K562 (cell line): ENCODE data around the gene BDNF. TPM values are rescaled to one million over a fixed set of nuclear protein-coding genes. Genes with fewer than 3 reads are reported as not detected.

Experiments
- ATAC-seq: fragments of 200-7000 bp; cut with Tn5 transposase; 3 replicates; pipeline ENCODE4 v1.9.1; 2020; ENCODE audit warnings: moderate library complexity
- BruUV-seq: library from RNA; stranded (reverse); fragments of 400-500 nt; replicated peaks from 2 replicates; lab custom pipeline; 2021; lab: Mats Ljungman, UMichigan
- CTCF ChIA-PET: fragments of 300-600 bp; formaldehyde crosslinking; extraction: SDS; loops from one replicate; lab custom pipeline; 2021; ENCODE audit warnings: low intra/inter-chr PET ratio; lab: Yijun Ruan, JAX
- POLR2A ChIA-PET: fragments of 300-600, 350-650 bp; sonication (Branson Sonifier 250); formaldehyde crosslinking; extraction: SDS; loops from one replicate; lab custom pipeline; 2021; ENCODE audit warnings: antibody characterized with exemption, inconsistent platforms; lab: Yijun Ruan, JAX
- DNase-seq, 4 experiments: peaks; one replicate each; pipeline versions ENCODE4 v3.0.0 to v3.0.0-alpha.2; 2011 to 2018; ENCODE audit warnings: low spot score in 3 of 4, mixed read lengths in 3 of 4; ENCODE audit errors: extremely low read depth in 1 of 4
- FAIRE-seq: peaks from 2 replicates; lab custom pipeline; 2011; peaks lifted over from hg19 to GRCh38; lab: Jason Lieb, UNC
- H2AFZ ChIP-seq: 2 replicates; pipeline ENCODE4 v1.6.0; 2011; ENCODE audit warnings: low read depth, low read length, control low read depth, inconsistent platforms
- H3K27ac ChIP-seq: fragments of 200-600 bp; 3 replicates; pipeline ENCODE4 v1.8.0; 2011; ENCODE audit warnings: low read depth, mild to moderate bottlenecking, control low read depth, inconsistent platforms, low read length, moderate library complexity, mixed read lengths; ENCODE audit errors: extremely low read depth
- H3K27me3 ChIP-seq, 2 experiments: fragments of 300-600 bp in 1 of 2; 2 replicates in 1 of 2; 3 replicates in 1 of 2; pipeline versions ENCODE4 v1.6.0 to v1.8.0; 2011; ENCODE audit warnings: inconsistent platforms in 2 of 2, low read length in 2 of 2, mild to moderate bottlenecking in 1 of 2, mixed read lengths in 1 of 2, moderate library complexity in 1 of 2; ENCODE audit not compliant: control insufficient read depth in 2 of 2, insufficient read depth in 2 of 2
- H3K36me3 ChIP-seq: fragments of 300-600 bp; 3 replicates; pipeline ENCODE4 v1.8.0; 2011; ENCODE audit warnings: mild to moderate bottlenecking, low read length, inconsistent platforms; ENCODE audit not compliant: control insufficient read depth, insufficient read depth
- H3K4me1 ChIP-seq, 2 experiments: fragments of 200-600 bp in 1 of 2; replicated peaks in 1 of 2; 2 replicates in 1 of 2; 3 replicates in 1 of 2; pipeline versions ENCODE4 v1.5.1 to v1.8.0; 2011; ENCODE audit warnings: inconsistent platforms in 2 of 2, low read length in 2 of 2, mild to moderate bottlenecking in 1 of 2, mixed read lengths in 1 of 2, moderate library complexity in 1 of 2; ENCODE audit not compliant: control insufficient read depth in 2 of 2, insufficient read depth in 2 of 2
- H3K4me2 ChIP-seq: 2 replicates; pipeline ENCODE4 v1.6.1; 2011; ENCODE audit warnings: low read length, control low read depth, inconsistent platforms, mixed read lengths; ENCODE audit not compliant: insufficient read depth
- H3K4me3 ChIP-seq: fragments of 200-600 bp; sonication (generic), shearing (Covaris generic); 2 replicates; pipeline ENCODE4 v1.5.1; 2016; ENCODE audit warnings: control low read depth, inconsistent platforms
- H3K79me2 ChIP-seq: fragments of 200-600 bp; 3 replicates; pipeline ENCODE4 v1.8.0; 2011; ENCODE audit warnings: low read length, inconsistent platforms; ENCODE audit not compliant: control insufficient read depth, insufficient read depth
- H3K9ac ChIP-seq, 2 experiments: 2 replicates each; pipeline versions ENCODE4 v1.6.0 to v1.6.1; 2011; ENCODE audit warnings: low read depth in 2 of 2, low read length in 2 of 2, control low read depth in 1 of 2, inconsistent platforms in 1 of 2, mild to moderate bottlenecking in 1 of 2, mixed read lengths in 1 of 2; ENCODE audit not compliant: insufficient read depth in 1 of 2
- H3K9me1 ChIP-seq: one replicate; pipeline ENCODE4 v1.6.0; 2011; ENCODE audit warnings: inconsistent platforms, mild to moderate bottlenecking, low read length, moderate library complexity; ENCODE audit not compliant: control insufficient read depth, insufficient read depth
- H3K9me3 ChIP-seq: replicated peaks from 2 replicates; pipeline ENCODE4 v1.5.1; 2011; ENCODE audit warnings: low read depth, low read length, inconsistent platforms; ENCODE audit not compliant: control insufficient read depth, insufficient read depth
- H4K20me1 ChIP-seq: replicated peaks from 2 replicates; pipeline ENCODE4 v1.6.1; 2011; ENCODE audit warnings: low read length, inconsistent platforms, mixed read lengths; ENCODE audit not compliant: control insufficient read depth, insufficient read depth
- ARHGAP35 ChIP-seq: fragments of 450-650 bp; IDR thresholded peaks from 2 replicates; pipeline ENCODE4 v1.6.1; 2018; ENCODE audit not compliant: partially characterized antibody
- BHLHE40 ChIP-seq: IDR thresholded peaks from 2 replicates; pipeline ENCODE4 v1.6.1; 2011; ENCODE audit warnings: low read length, improper control_type of control experiment
- CBX2 ChIP-seq: fragments of 200-600 bp; sonication (generic); IDR thresholded peaks from one replicate; pipeline ENCODE4 v1.6.1; 2012; ENCODE audit warnings: mild to moderate bottlenecking, low read length, inconsistent platforms; ENCODE audit not compliant: insufficient read depth, poor library complexity, severe bottlenecking
- CGGBP1 ChIP-seq: fragments of 250-450 bp; sonication (Bioruptor Pico); IDR thresholded peaks from 2 replicates; pipeline ENCODE4 v1.9.0; 2021; ENCODE audit warnings: mild to moderate bottlenecking
- CREM ChIP-seq: IDR thresholded peaks from 2 replicates; pipeline ENCODE4 v1.6.1; 2014; ENCODE audit warnings: antibody characterized with exemption, low read depth
- CTBP1 ChIP-seq: fragments of 450-650 bp; IDR thresholded peaks from 2 replicates; pipeline ENCODE4 v1.6.1; 2016; ENCODE audit warnings: borderline replicate concordance
- GATAD2B ChIP-seq: fragments of 450-650 bp; IDR thresholded peaks from 2 replicates; pipeline ENCODE4 v1.6.1; 2017; ENCODE audit warnings: mild to moderate bottlenecking, borderline replicate concordance
- HDAC3 ChIP-seq: fragments of 450-650 bp; IDR thresholded peaks from 2 replicates; pipeline ENCODE4 v1.6.1; 2018; ENCODE audit warnings: borderline replicate concordance, mild to moderate bottlenecking, moderate library complexity; ENCODE audit not compliant: partially characterized antibody
- KAT2B ChIP-seq: IDR thresholded peaks from one replicate; pipeline ENCODE4 v1.6.1; 2012; ENCODE audit warnings: low read depth, mild to moderate bottlenecking, control low read depth, inconsistent platforms, low read length, moderate library complexity
- MTA1 ChIP-seq: fragments of 450-650 bp; IDR thresholded peaks from 2 replicates; pipeline ENCODE4 v1.6.1; 2017; ENCODE audit warnings: borderline replicate concordance
- NBN ChIP-seq: fragments of 450-650 bp; IDR thresholded peaks from 2 replicates; pipeline ENCODE4 v1.6.1; 2016; ENCODE audit warnings: low read depth, mild to moderate bottlenecking
- NR2F6 ChIP-seq: fragments of 450-650 bp; formaldehyde crosslinking; IDR thresholded peaks from 2 replicates; pipeline ENCODE4 v1.4.0; 2020; ENCODE audit warnings: mild to moderate bottlenecking
- RBM14 ChIP-seq: fragments of 200-400 bp; formaldehyde crosslinking; IDR thresholded peaks from 2 replicates; pipeline ENCODE4 v1.6.1; 2018; ENCODE audit warnings: low read depth, mild to moderate bottlenecking, low read length, moderate library complexity, borderline replicate concordance; ENCODE audit not compliant: insufficient read depth
- SP2 ChIP-seq: IDR thresholded peaks from 2 replicates; pipeline ENCODE4 v1.6.1; 2011; ENCODE audit warnings: mild to moderate bottlenecking, low read depth, low read length, moderate library complexity; ENCODE audit not compliant: poor library complexity, severe bottlenecking; ENCODE audit errors: extremely low read depth
- TAF9B ChIP-seq: fragments of 450-650 bp; IDR thresholded peaks from 2 replicates; pipeline ENCODE4 v1.6.1; 2018; ENCODE audit warnings: mild to moderate bottlenecking; ENCODE audit not compliant: partially characterized antibody
- ZNF24 ChIP-seq: fragments of 450-650 bp; IDR thresholded peaks from 2 replicates; pipeline ENCODE4 v1.6.1; 2016
- ZNF282 ChIP-seq: sonication (generic); formaldehyde crosslinking; IDR thresholded peaks from 2 replicates; pipeline ENCODE4 v1.8.1; 2023; ENCODE audit warnings: missing genetic modification reagents
- ZNF316 ChIP-seq: fragments of 450-650 bp; IDR thresholded peaks from 2 replicates; pipeline ENCODE4 v1.6.1; 2016
- ZNF778 ChIP-seq: fragments of 450-650 bp; formaldehyde crosslinking; IDR thresholded peaks from 2 replicates; pipeline ENCODE4 v1.4.0; 2020; ENCODE audit warnings: mild to moderate bottlenecking, moderate library complexity
- WGBS: fragments of 100-300 bp; shearing (Covaris generic); methylation state at CpG from one replicate; pipeline ENCODE4 v1.1.6; 2016; ENCODE audit warnings: low coverage, mixed read lengths; ENCODE audit not compliant: insufficient coverage; ENCODE audit errors: missing lambda C conversion rate; 5-methylcytosine and 5-hydroxymethylcytosine counted together
- in situ Hi-C: fragments of 300-500 bp; cut with MboI; formaldehyde crosslinking; loops from 4 replicates; pipeline ENCODE4 v1.15.0; 2018; ENCODE audit warnings: inconsistent platforms, mixed read lengths
- intact Hi-C: fragments of 100-400 bp; cut with micrococcal nuclease; formaldehyde crosslinking; loops from 2 replicates; pipeline ENCODE4 v1.14.2; 2022
- polyA plus RNA-seq, 8 experiments: library from polyadenylated mRNA; depleted of rRNA in 4 of 8; stranded (reverse) in 5 of 8; unstranded in 3 of 8; fragments of >200 nt; fragmentation: Nextera tagmentation in 2 of 8; fragmentation: Illumina TruSeq in 1 of 8; extraction: Ambion mirVana in 2 of 8; extraction: Trizol in 1 of 8; gene quantifications; 2 replicates each; pipeline versions ENCODE4 v1.2.1 to v1.2.3, GENCODE V29; 2011 to 2014; ENCODE audit warnings: inconsistent platforms in 1 of 8, missing spikeins in 1 of 8
- total RNA-seq, 7 experiments: library from RNA; depleted of rRNA in 6 of 7; stranded (reverse); fragments of >200 nt in 6 of 7; fragmentation: Illumina TruSeq in 2 of 7; extraction: Trizol in 2 of 7; gene quantifications; 2 replicates each; pipeline versions ENCODE4 v1.2.1 to v1.2.3, GENCODE V29; 2011 to 2021; ENCODE audit warnings: low replicate concordance in 1 of 7

The BDNF gene
- total and polyA plus RNA-seq, 9 of the 15 experiments (the other 6 are each of a cell fraction or from before 2014, with no cell fraction given), result 0.04 TPM; not detected in 8

- ChIA-PET POLR2A (no interaction called here), CTCF (no interaction called here)
- DNase-seq (no peak), ATAC-seq (no peak), FAIRE-seq (no peak)
- BruUV-seq, result no TSS peak
- no peaks in the 10 kb centered on the region for H4K20me1 ChIP-seq
- H2AFZ ChIP-seq, result no peak overlapping the region
- H3K9ac ChIP-seq, result no peak overlapping the region
- H3K4me3 ChIP-seq, result no peak overlapping the region
- H3K9me1 ChIP-seq, result no peaks in the 10 kb centered on the region
- TF ChIP-seq RBM14 (no peak), MTA1 (no peak), ZNF282 (CRISPR knock-in tag) (no peak), GATAD2B (no peak), BHLHE40 (no peak), ZNF316 (no peak)
- no peaks in the 10 kb centered on the region for H3K79me2 ChIP-seq
- no peaks in the 10 kb centered on the region for H3K36me3 ChIP-seq
- no peaks in the 10 kb centered on the region for H3K9me3 ChIP-seq
- intact Hi-C loops (no loop called here), in situ Hi-C loops (no loop called here)
- no peak overlapping the region for H3K27ac ChIP-seq
- H3K4me2 ChIP-seq, result no peak overlapping the region
- 2% methylated on average over 5 of the region's 5 CpGs for WGBS
- no peaks in the 10 kb centered on the region for H3K27me3 ChIP-seq
- no peaks in the 10 kb centered on the region for H3K4me1 ChIP-seq
These were observed 81.1 kb downstream of the BDNF start for GRCh38 chr11:27619039-27619574.

GRCh38 chr11:27618281-27618915, 81.9 kb downstream of the BDNF start:
- no peaks in the 10 kb centered on the region for H3K79me2 ChIP-seq
- H3K9ac ChIP-seq, result no peak overlapping the region
- no TSS peak for BruUV-seq
- H3K27ac ChIP-seq, result no peak overlapping the region
- no peak overlapping the region for H3K4me2 ChIP-seq
- DNase-seq (no peak), ATAC-seq (no peak), FAIRE-seq (no peak)
- no peaks in the 10 kb centered on the region for H3K36me3 ChIP-seq
- ChIA-PET POLR2A (no interaction called here), CTCF (no interaction called here)
- H4K20me1 ChIP-seq, result no peaks in the 10 kb centered on the region
- in situ Hi-C loops, result no loop called here
- 0% methylated on average over 2 of the region's 2 CpGs for WGBS
- no peaks in the 10 kb centered on the region for H3K9me1 ChIP-seq
- H3K27me3 ChIP-seq, result no peaks in the 10 kb centered on the region
- H3K4me1 ChIP-seq, result no peaks in the 10 kb centered on the region
- no peak overlapping the region for H3K4me3 ChIP-seq
- intact Hi-C loops, result no loop called here
- H3K9me3 ChIP-seq, result no peaks in the 10 kb centered on the region
- H2AFZ ChIP-seq, result no peak overlapping the region
- TF ChIP-seq NBN, result no peak
- TF ChIP-seq NR2F6, result no peak
- no peak for TF ChIP-seq HDAC3
- TF ChIP-seq CGGBP1 (CRISPR knock-in tag), result no peak
- TF ChIP-seq ZNF24, result no peak
- TF ChIP-seq ZNF778 (CRISPR knock-in tag), result no peak
- no peak for TF ChIP-seq CBX2
- no peak for TF ChIP-seq SP2
- no peak for TF ChIP-seq CTBP1
- TF ChIP-seq KAT2B, result no peak
- no peak for TF ChIP-seq CREM
- no peak for TF ChIP-seq TAF9B
- no peak for TF ChIP-seq ARHGAP35
